OCI-LY7 (cell line): Measurements from ENCODE around the gene LHFPL6.

Source experiments
- EZH2phosphoT487 ChIP-seq: fragments of 200-600 bp; sonication (generic); IDR thresholded peaks from 2 replicates; pipeline ENCODE4 v1.6.1; 2018; ENCODE audit warnings: low read depth, borderline replicate concordance, mild to moderate bottlenecking, mixed run types, antibody characterized with exemption, low read length, moderate library complexity, mixed read lengths
- TF ChIP-seq, protein P1 (sequence below): fragments of 200-600 bp; sonication (generic); conservative IDR thresholded peaks from 2 replicates; pipeline ENCODE4 v1.5.1; 2014; ENCODE audit warnings: mild to moderate bottlenecking, antibody characterized with exemption, low read length, moderate library complexity, mixed read lengths

DNA sequence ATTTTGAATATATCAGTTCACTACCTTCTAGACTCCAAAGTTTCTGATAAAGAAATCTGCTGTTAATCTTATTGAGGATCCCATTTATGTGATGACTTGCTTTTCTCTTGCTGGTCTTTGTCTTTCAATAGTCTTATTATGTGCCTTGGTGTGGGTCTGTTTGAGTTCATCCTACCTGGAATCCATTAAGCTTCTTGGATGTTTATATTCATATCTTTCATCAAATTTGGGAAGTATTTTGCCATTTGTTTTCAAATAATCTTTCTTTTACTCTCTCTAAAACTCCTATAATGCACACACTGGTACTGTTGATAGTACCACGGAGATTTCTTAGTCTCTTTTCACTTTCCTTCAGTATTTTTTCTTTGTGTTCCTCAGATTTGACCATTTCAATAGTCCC is 28.3 kb upstream of the LHFPL6 start:
- TF ChIP-seq, protein P1, sequence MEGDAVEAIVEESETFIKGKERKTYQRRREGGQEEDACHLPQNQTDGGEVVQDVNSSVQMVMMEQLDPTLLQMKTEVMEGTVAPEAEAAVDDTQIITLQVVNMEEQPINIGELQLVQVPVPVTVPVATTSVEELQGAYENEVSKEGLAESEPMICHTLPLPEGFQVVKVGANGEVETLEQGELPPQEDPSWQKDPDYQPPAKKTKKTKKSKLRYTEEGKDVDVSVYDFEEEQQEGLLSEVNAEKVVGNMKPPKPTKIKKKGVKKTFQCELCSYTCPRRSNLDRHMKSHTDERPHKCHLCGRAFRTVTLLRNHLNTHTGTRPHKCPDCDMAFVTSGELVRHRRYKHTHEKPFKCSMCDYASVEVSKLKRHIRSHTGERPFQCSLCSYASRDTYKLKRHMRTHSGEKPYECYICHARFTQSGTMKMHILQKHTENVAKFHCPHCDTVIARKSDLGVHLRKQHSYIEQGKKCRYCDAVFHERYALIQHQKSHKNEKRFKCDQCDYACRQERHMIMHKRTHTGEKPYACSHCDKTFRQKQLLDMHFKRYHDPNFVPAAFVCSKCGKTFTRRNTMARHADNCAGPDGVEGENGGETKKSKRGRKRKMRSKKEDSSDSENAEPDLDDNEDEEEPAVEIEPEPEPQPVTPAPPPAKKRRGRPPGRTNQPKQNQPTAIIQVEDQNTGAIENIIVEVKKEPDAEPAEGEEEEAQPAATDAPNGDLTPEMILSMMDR: no peak
- no peak for TF ChIP-seq EZH2phosphoT487
